Measurements from ENCODE around the gene SDR42E2. TPM values are rescaled to one million over a fixed set of nuclear protein-coding genes. Genes with fewer than 3 reads are reported as not detected.

SDR42E2 gene
- total and polyA plus RNA-seq, 2 of the 4 experiments (the other 2 are of a cell fraction) = not detected

DNA sequence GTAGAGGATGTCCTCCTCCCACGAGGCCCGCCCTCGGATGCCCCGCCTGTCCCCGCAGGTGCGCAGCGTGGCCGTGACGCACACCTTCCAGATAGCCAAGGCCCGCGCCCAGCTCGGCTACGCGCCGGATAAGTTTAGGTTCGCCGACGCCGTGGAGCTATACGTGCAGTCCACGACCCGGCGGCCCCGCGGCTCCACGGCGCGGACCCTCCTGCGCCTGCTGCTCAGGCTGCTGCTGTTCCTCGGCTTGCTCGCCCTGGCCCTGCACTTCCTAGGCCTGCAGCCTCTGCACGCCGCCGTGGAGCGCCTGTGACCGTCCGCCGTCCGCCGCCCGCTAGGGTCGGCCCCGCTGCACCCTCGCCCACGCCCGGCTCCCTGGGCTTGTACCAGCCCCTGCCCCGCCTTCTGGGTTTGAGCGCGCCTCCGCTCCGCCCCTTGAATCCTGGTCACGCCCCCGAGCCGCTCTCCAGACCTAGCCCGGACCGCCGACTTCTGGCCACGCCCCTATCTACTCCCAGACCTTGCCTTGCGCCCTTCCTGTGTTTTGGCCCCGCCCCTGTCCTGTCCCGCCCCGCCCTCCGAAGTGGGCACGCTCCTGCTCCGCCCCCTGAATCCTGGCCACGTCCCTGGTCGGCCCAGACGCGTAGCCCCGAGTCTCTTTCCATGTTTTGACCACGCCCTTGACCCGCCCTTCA is 27.9 kb downstream of the SDR42E2 start:
- dilution Hi-C loops (cut with HindIII; ENCODE audit: low sequenced_read_pairs, unreplicated experiment) = no loop called here

More for the DNA sequence above, 27.9 kb downstream of the SDR42E2 start:
- TF ChIP-seq MXI1 (IDR thresholded peaks at IDR 0.05; ENCODE audit: borderline replicate concordance, low read depth, low read length) = no peak; the same call in 1 of the 2 replicates
- TF ChIP-seq, protein P1, sequence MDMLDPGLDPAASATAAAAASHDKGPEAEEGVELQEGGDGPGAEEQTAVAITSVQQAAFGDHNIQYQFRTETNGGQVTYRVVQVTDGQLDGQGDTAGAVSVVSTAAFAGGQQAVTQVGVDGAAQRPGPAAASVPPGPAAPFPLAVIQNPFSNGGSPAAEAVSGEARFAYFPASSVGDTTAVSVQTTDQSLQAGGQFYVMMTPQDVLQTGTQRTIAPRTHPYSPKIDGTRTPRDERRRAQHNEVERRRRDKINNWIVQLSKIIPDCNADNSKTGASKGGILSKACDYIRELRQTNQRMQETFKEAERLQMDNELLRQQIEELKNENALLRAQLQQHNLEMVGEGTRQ (IDR thresholded peaks at IDR 0.05; ENCODE audit: low read depth, low read length) = peak; percentile 53; the same call in 1 of the 2 replicates
- Histone ChIP-seq H3K9me3 (ENCODE audit: control insufficient read depth, insufficient read depth, low read length) (no peaks in the 10 kb centered on the region), H4K5ac (ENCODE audit: low read depth, low read length) (0 out of 2 replicates have a peak overlapping the region, but pooled peaks have one; percentile 8), H3K23ac (ENCODE audit: low read depth, low read length) (no peak overlapping the region), H3K4me2 (ENCODE audit: low read depth, low read length) (peak overlapping the region; percentile 70), H2AK9ac (replicated peaks; ENCODE audit: low read depth, low read length, poor library complexity) (peak overlapping the region; percentile 62), H2BK120ac (ENCODE audit: low read depth, low read length) (no peak overlapping the region), H3K56ac (ENCODE audit: extremely low read depth, insufficient read depth, low read length) (no peak overlapping the region), H3K18ac (ENCODE audit: low read depth, low read length) (no peak overlapping the region), H4K8ac (ENCODE audit: low read depth in 2 of 2, low read length in 2 of 2) (0 out of 4 replicates have a peak overlapping the region, but pooled peaks of 1 of the 2 experiments have one; percentile 4), H3K9me1 (ENCODE audit: insufficient read depth, low read length) (peaks cover 7% of the 10 kb centered on the region; the same call in 1 of the 2 replicates), H4K20me1 (ENCODE audit: insufficient read depth, low read length) (no peaks in the 10 kb centered on the region), H3K4me3 (ENCODE audit: insufficient read depth, low read depth, low read length) (peak overlapping the region; percentile 89), H3K36me3 (ENCODE audit: control insufficient read depth, insufficient read depth, low read length) (no peaks in the 10 kb centered on the region), H2BK15ac (ENCODE audit: low read depth, low read length) (no peak overlapping the region), H3K14ac (replicated peaks; ENCODE audit: low read depth, low read length) (no peak overlapping the region), H3K4ac (ENCODE audit: low read depth, low read length) (0 out of 2 replicates have a peak overlapping the region, but pooled peaks have one; percentile 19), H3K9ac (ENCODE audit: low read depth, low read length) (peak overlapping the region; percentile 53), H3K4me1 (ENCODE audit: control insufficient read depth, insufficient read depth, low read length) (peaks cover 4% of the 10 kb centered on the region; the same call in 1 of the 2 replicates), H3K79me1 (ENCODE audit: low read depth in 1 of 2, low read length in 2 of 2) (peaks cover 0 to 3% of the 10 kb centered on the region in 2 experiments; a peak in 1 of 4 replicates), H4K91ac (ENCODE audit: insufficient read depth, low read depth, low read length) (no peak overlapping the region), H2BK5ac (ENCODE audit: low read depth, low read length, poor library complexity, severe bottlenecking) (peak overlapping the region; percentile 61), H3K27ac (ENCODE audit: insufficient read depth, low read length) (peak overlapping the region; percentile 58), H2AK5ac (ENCODE audit: low read depth, low read length) (no peak overlapping the region), H2BK20ac (ENCODE audit: low read depth, low read length) (no peak overlapping the region), H2AFZ (replicated peaks; ENCODE audit: low read length, poor library complexity) (peak overlapping the region; percentile 98), H3K27me3 (ENCODE audit: control insufficient read depth, insufficient read depth, low read length) (no peaks in the 10 kb centered on the region)
- peak; percentile 4 for DNase-seq
- ATAC-seq (ENCODE audit: low read depth) = peak; percentile 77
- intact Hi-C loops (cut with micrococcal nuclease) (no loop called here), in situ Hi-C loops (cut with MboI; ENCODE audit: low sequenced_read_pairs) (no loop called here)
- BruUV-seq (replicated peaks) = no TSS peak
- POLR2A ChIA-PET (ENCODE audit: unreplicated experiment) = interaction anchor here (0.5 kb wide), 1 partner anchor 385 kb away, joined by 4 read pairs; no protein-coding TSS in a partner anchor
- CTCF ChIA-PET = interaction anchor here (1.4 to 3.9 kb wide), 2 partner anchors 112 to 239 kb away, joined by 4 to 23 read pairs; no protein-coding TSS in a partner anchor
- WGBS, 2 experiments (ENCODE audit: extremely low coverage in 2 of 2, insufficient read length in 1 of 2) = 3% methylated on average over 47 of the region's 72 CpGs; no CpG with 5 or more reads in 1 of the 2 experiments

Data from IMR-90 (cell line).